OCI-LY7 (cell line): ENCODE measurements around the gene TMEM183A.

ENCODE experiments used
- CTCF ChIP-seq: fragments of 200-600 bp; sonication (generic); conservative IDR thresholded peaks from 2 replicates; pipeline ENCODE4 v1.5.1; 2014; ENCODE audit warnings: mild to moderate bottlenecking, antibody characterized with exemption, low read length, moderate library complexity, mixed read lengths
- EZH2phosphoT487 ChIP-seq: fragments of 200-600 bp; sonication (generic); IDR thresholded peaks from 2 replicates; pipeline ENCODE4 v1.6.1; 2018; ENCODE audit warnings: low read depth, borderline replicate concordance, mild to moderate bottlenecking, mixed run types, antibody characterized with exemption, low read length, moderate library complexity, mixed read lengths

GRCh38 chr1:203050826-203051225 is 43.7 kb downstream of the TMEM183A start:
- no peak for TF ChIP-seq CTCF
- TF ChIP-seq EZH2phosphoT487: no peak
